Measurements from ENCODE around the gene GRIA1. TPM values are rescaled to one million over a fixed set of nuclear protein-coding genes. Genes with fewer than 3 reads are reported as not detected.

Gene GRIA1
- total RNA-seq, 1 experiment from 2014 or later = not detected

- no peaks in the 10 kb centered on the region for H3K9me2 ChIP-seq (replicated peaks; ENCODE audit: insufficient read depth, low read length)
- no peaks in the 10 kb centered on the region for H3K36me3 ChIP-seq (ENCODE audit: insufficient read depth, low read length)
- H3K79me2 ChIP-seq (ENCODE audit: low read length) = no peaks in the 10 kb centered on the region
- no peak overlapping the region for H3K9ac ChIP-seq (ENCODE audit: low read length)
- H3K27me3 ChIP-seq (ENCODE audit: low read length) = no peaks in the 10 kb centered on the region
- DNase-seq = no peak
- H3K4me1 ChIP-seq (ENCODE audit: low read length) = no peaks in the 10 kb centered on the region
- no peak overlapping the region for H3K4me2 ChIP-seq (ENCODE audit: low read depth, low read length, poor library complexity, severe bottlenecking)
- no peak overlapping the region for H3K27ac ChIP-seq (ENCODE audit: low read length)
- no peaks in the 10 kb centered on the region for H4K20me1 ChIP-seq (ENCODE audit: insufficient read depth, low read depth, low read length)
- no peak overlapping the region for H2AFZ ChIP-seq (ENCODE audit: low read length)
- H3K9me3 ChIP-seq (ENCODE audit: low read length) = no peaks in the 10 kb centered on the region
- H3K4me3 ChIP-seq (ENCODE audit: low read length) = no peak overlapping the region
These were observed 199.8 kb downstream of the GRIA1 start for GRCh38 chr5:153690236-153690635.

- H3K4me2 ChIP-seq (ENCODE audit: low read depth, low read length, poor library complexity, severe bottlenecking) = no peak overlapping the region
- no peaks in the 10 kb centered on the region for H3K9me3 ChIP-seq (ENCODE audit: low read length)
- no peaks in the 10 kb centered on the region for H3K79me2 ChIP-seq (ENCODE audit: low read length)
- H3K4me3 ChIP-seq (ENCODE audit: low read length) = no peak overlapping the region
- no peak overlapping the region for H3K27ac ChIP-seq (ENCODE audit: low read length)
- H4K20me1 ChIP-seq (ENCODE audit: insufficient read depth, low read depth, low read length) = no peaks in the 10 kb centered on the region
- no peaks in the 10 kb centered on the region for H3K4me1 ChIP-seq (ENCODE audit: low read length)
- DNase-seq = no peak
- H3K27me3 ChIP-seq (ENCODE audit: low read length) = no peaks in the 10 kb centered on the region
- H3K9ac ChIP-seq (ENCODE audit: low read length) = no peak overlapping the region
- no peak overlapping the region for H2AFZ ChIP-seq (ENCODE audit: low read length)
- H3K9me2 ChIP-seq (replicated peaks; ENCODE audit: insufficient read depth, low read length) = no peaks in the 10 kb centered on the region
- H3K36me3 ChIP-seq (ENCODE audit: insufficient read depth, low read length) = no peaks in the 10 kb centered on the region
These were observed 205.8 kb downstream of the GRIA1 start for GRCh38 chr5:153696256-153696655.

GRCh38 chr5:153699035-153699434 is 208.6 kb downstream of the GRIA1 start:
- Histone ChIP-seq H3K9ac (ENCODE audit: low read length) (no peak overlapping the region), H3K27me3 (ENCODE audit: low read length) (no peaks in the 10 kb centered on the region), H4K20me1 (ENCODE audit: insufficient read depth, low read depth, low read length) (no peaks in the 10 kb centered on the region)

GRCh38 chr5:153700940-153701339 is 210.5 kb downstream of the GRIA1 start:
- Histone ChIP-seq H3K4me2 (ENCODE audit: low read depth, low read length, poor library complexity, severe bottlenecking) (no peak overlapping the region), H3K9me2 (replicated peaks; ENCODE audit: insufficient read depth, low read length) (no peaks in the 10 kb centered on the region), H4K20me1 (ENCODE audit: insufficient read depth, low read depth, low read length) (no peaks in the 10 kb centered on the region), H3K79me2 (ENCODE audit: low read length) (no peaks in the 10 kb centered on the region), H3K4me1 (ENCODE audit: low read length) (no peaks in the 10 kb centered on the region), H2AFZ (ENCODE audit: low read length) (no peak overlapping the region), H3K9ac (ENCODE audit: low read length) (no peak overlapping the region), H3K27ac (ENCODE audit: low read length) (no peak overlapping the region), H3K27me3 (ENCODE audit: low read length) (no peaks in the 10 kb centered on the region), H3K36me3 (ENCODE audit: insufficient read depth, low read length) (no peaks in the 10 kb centered on the region), H3K9me3 (ENCODE audit: low read length) (no peaks in the 10 kb centered on the region), H3K4me3 (ENCODE audit: low read length) (no peak overlapping the region)
- DNase-seq = no peak

More at GRCh38 chr5:153699035-153699434, 208.6 kb downstream of the GRIA1 start:
- Histone ChIP-seq H2AFZ (ENCODE audit: low read length) (no peak overlapping the region), H3K9me3 (ENCODE audit: low read length) (no peaks in the 10 kb centered on the region), H3K36me3 (ENCODE audit: insufficient read depth, low read length) (no peaks in the 10 kb centered on the region), H3K27ac (ENCODE audit: low read length) (no peak overlapping the region), H3K9me2 (replicated peaks; ENCODE audit: insufficient read depth, low read length) (no peaks in the 10 kb centered on the region), H3K4me3 (ENCODE audit: low read length) (no peak overlapping the region), H3K4me2 (ENCODE audit: low read depth, low read length, poor library complexity, severe bottlenecking) (no peak overlapping the region), H3K79me2 (ENCODE audit: low read length) (no peaks in the 10 kb centered on the region), H3K4me1 (ENCODE audit: low read length) (no peaks in the 10 kb centered on the region)
- DNase-seq = no peak

- Histone ChIP-seq H2AFZ (ENCODE audit: low read length) (no peak overlapping the region), H3K27me3 (ENCODE audit: low read length) (no peaks in the 10 kb centered on the region), H3K79me2 (ENCODE audit: low read length) (no peaks in the 10 kb centered on the region), H3K4me3 (ENCODE audit: low read length) (no peak overlapping the region), H4K20me1 (ENCODE audit: insufficient read depth, low read depth, low read length) (no peaks in the 10 kb centered on the region), H3K9ac (ENCODE audit: low read length) (no peak overlapping the region), H3K9me2 (replicated peaks; ENCODE audit: insufficient read depth, low read length) (no peaks in the 10 kb centered on the region), H3K36me3 (ENCODE audit: insufficient read depth, low read length) (no peaks in the 10 kb centered on the region), H3K9me3 (ENCODE audit: low read length) (no peaks in the 10 kb centered on the region), H3K4me1 (ENCODE audit: low read length) (no peaks in the 10 kb centered on the region), H3K27ac (ENCODE audit: low read length) (no peak overlapping the region), H3K4me2 (ENCODE audit: low read depth, low read length, poor library complexity, severe bottlenecking) (no peak overlapping the region)
- no peak for DNase-seq
These were observed 211.8 kb downstream of the GRIA1 start for GRCh38 chr5:153702265-153702664.

- H3K9ac ChIP-seq (ENCODE audit: low read length) = no peak overlapping the region
- no peaks in the 10 kb centered on the region for H3K4me1 ChIP-seq (ENCODE audit: low read length)
- no peak overlapping the region for H3K4me2 ChIP-seq (ENCODE audit: low read depth, low read length, poor library complexity, severe bottlenecking)
- no peaks in the 10 kb centered on the region for H3K36me3 ChIP-seq (ENCODE audit: insufficient read depth, low read length)
- H3K9me2 ChIP-seq (replicated peaks; ENCODE audit: insufficient read depth, low read length) = no peaks in the 10 kb centered on the region
- no peaks in the 10 kb centered on the region for H3K79me2 ChIP-seq (ENCODE audit: low read length)
- H3K27ac ChIP-seq (ENCODE audit: low read length) = no peak overlapping the region
- DNase-seq = no peak
- H3K27me3 ChIP-seq (ENCODE audit: low read length) = no peaks in the 10 kb centered on the region
- no peaks in the 10 kb centered on the region for H3K9me3 ChIP-seq (ENCODE audit: low read length)
- H4K20me1 ChIP-seq (ENCODE audit: insufficient read depth, low read depth, low read length) = no peaks in the 10 kb centered on the region
- no peak overlapping the region for H3K4me3 ChIP-seq (ENCODE audit: low read length)
- no peak overlapping the region for H2AFZ ChIP-seq (ENCODE audit: low read length)
These were observed 213.6 kb downstream of the GRIA1 start for GRCh38 chr5:153704110-153704509.

- Histone ChIP-seq H4K20me1 (ENCODE audit: insufficient read depth, low read depth, low read length) (no peaks in the 10 kb centered on the region), H2AFZ (ENCODE audit: low read length) (no peak overlapping the region), H3K27ac (ENCODE audit: low read length) (no peak overlapping the region), H3K36me3 (ENCODE audit: insufficient read depth, low read length) (no peaks in the 10 kb centered on the region), H3K9me3 (ENCODE audit: low read length) (no peaks in the 10 kb centered on the region), H3K27me3 (ENCODE audit: low read length) (no peaks in the 10 kb centered on the region), H3K4me3 (ENCODE audit: low read length) (no peak overlapping the region), H3K79me2 (ENCODE audit: low read length) (no peaks in the 10 kb centered on the region), H3K4me1 (ENCODE audit: low read length) (no peaks in the 10 kb centered on the region), H3K9me2 (replicated peaks; ENCODE audit: insufficient read depth, low read length) (no peaks in the 10 kb centered on the region), H3K9ac (ENCODE audit: low read length) (no peak overlapping the region), H3K4me2 (ENCODE audit: low read depth, low read length, poor library complexity, severe bottlenecking) (no peak overlapping the region)
- no peak for DNase-seq
These were observed 217.2 kb downstream of the GRIA1 start for GRCh38 chr5:153707626-153708025.

GRCh38 chr5:153711755-153712154 is 221.3 kb downstream of the GRIA1 start:
- Histone ChIP-seq H4K20me1 (ENCODE audit: insufficient read depth, low read depth, low read length) (no peaks in the 10 kb centered on the region), H3K79me2 (ENCODE audit: low read length) (no peaks in the 10 kb centered on the region), H3K27me3 (ENCODE audit: low read length) (no peaks in the 10 kb centered on the region), H3K9me2 (replicated peaks; ENCODE audit: insufficient read depth, low read length) (no peaks in the 10 kb centered on the region), H3K9ac (ENCODE audit: low read length) (no peak overlapping the region), H3K4me1 (ENCODE audit: low read length) (no peaks in the 10 kb centered on the region), H3K27ac (ENCODE audit: low read length) (no peak overlapping the region), H3K4me3 (ENCODE audit: low read length) (no peak overlapping the region), H3K4me2 (ENCODE audit: low read depth, low read length, poor library complexity, severe bottlenecking) (no peak overlapping the region), H3K36me3 (ENCODE audit: insufficient read depth, low read length) (no peaks in the 10 kb centered on the region), H3K9me3 (ENCODE audit: low read length) (no peaks in the 10 kb centered on the region), H2AFZ (ENCODE audit: low read length) (no peak overlapping the region)
- no peak for DNase-seq

GRCh38 chr5:153712946-153713345 is 222.5 kb downstream of the GRIA1 start:
- H3K4me1 ChIP-seq (ENCODE audit: low read length) = no peaks in the 10 kb centered on the region
- no peaks in the 10 kb centered on the region for H3K9me2 ChIP-seq (replicated peaks; ENCODE audit: insufficient read depth, low read length)

More at GRCh38 chr5:153712946-153713345, 222.5 kb downstream of the GRIA1 start:
- no peak overlapping the region for H3K9ac ChIP-seq (ENCODE audit: low read length)
- no peaks in the 10 kb centered on the region for H4K20me1 ChIP-seq (ENCODE audit: insufficient read depth, low read depth, low read length)
- no peaks in the 10 kb centered on the region for H3K27me3 ChIP-seq (ENCODE audit: low read length)
- DNase-seq = no peak
- no peak overlapping the region for H3K27ac ChIP-seq (ENCODE audit: low read length)
- H3K4me2 ChIP-seq (ENCODE audit: low read depth, low read length, poor library complexity, severe bottlenecking) = no peak overlapping the region
- H3K36me3 ChIP-seq (ENCODE audit: insufficient read depth, low read length) = no peaks in the 10 kb centered on the region
- no peaks in the 10 kb centered on the region for H3K79me2 ChIP-seq (ENCODE audit: low read length)
- no peak overlapping the region for H3K4me3 ChIP-seq (ENCODE audit: low read length)
- no peaks in the 10 kb centered on the region for H3K9me3 ChIP-seq (ENCODE audit: low read length)
- H2AFZ ChIP-seq (ENCODE audit: low read length) = no peak overlapping the region

Data from Karpas-422 (cell line).